Measurements from ENCODE around the gene DISC1. TPM values are rescaled to one million over a fixed set of nuclear protein-coding genes. Genes with fewer than 3 reads are reported as not detected.

Gene DISC1
- polyA plus RNA-seq, 1 of the 3 experiments (the other 2 are of a cell fraction), result 1.7 TPM

GRCh38 chr1:231998791-231999190 is 372.2 kb downstream of the DISC1 start:
- H3K9me3 ChIP-seq, result no peaks in the 10 kb centered on the region
- no peaks in the 10 kb centered on the region for H4K20me1 ChIP-seq (ENCODE audit: insufficient read depth)
- H3K9me2 ChIP-seq, result 0 out of 2 replicates have a peak, but pooled peaks cover 3% of the 10 kb centered on the region
- H3F3A ChIP-seq (replicated peaks; ENCODE audit: insufficient read depth), result no peaks in the 10 kb centered on the region
- 91% methylated on average over 2 of the region's 2 CpGs for WGBS (ENCODE audit: low lambda C conversion rate)
- no peak overlapping the region for H3K27ac ChIP-seq (ENCODE audit: low read depth in 2 of 2, low read length in 1 of 2)
- POLR2A ChIA-PET, result no interaction called here
- no peaks in the 10 kb centered on the region for H3K4me1 ChIP-seq (ENCODE audit: control insufficient read depth in 1 of 2, insufficient read depth in 2 of 2, low read depth in 1 of 2, low read length in 1 of 2)
- H3K9ac ChIP-seq, result no peak overlapping the region
- CTCF ChIA-PET, result interaction anchor here (0.6 kb wide), 2 partner anchors 83 to 501 kb away, joined by 3 read pairs; no protein-coding TSS in a partner anchor
- no peaks in the 10 kb centered on the region for H3K27me3 ChIP-seq (ENCODE audit: insufficient read depth)
- H3K79me2 ChIP-seq (ENCODE audit: insufficient read depth), result no peaks in the 10 kb centered on the region
- H3K4me2 ChIP-seq, result no peak overlapping the region
- no peak for DNase-seq
- TF ChIP-seq CTCF (IDR thresholded peaks at IDR 0.05) (no peak), EZH2phosphoT487 (IDR thresholded peaks at IDR 0.05; ENCODE audit: borderline replicate concordance, low read depth) (no peak), GABPA (IDR thresholded peaks at IDR 0.05; ENCODE audit: low read depth) (no peak), ELF1 (IDR thresholded peaks at IDR 0.05) (no peak), FOSL2 (IDR thresholded peaks at IDR 0.05; ENCODE audit: borderline replicate concordance, low read depth) (no peak), RFX5 (IDR thresholded peaks at IDR 0.05; ENCODE audit: low read length) (no peak), CHD2 (IDR thresholded peaks at IDR 0.05; ENCODE audit: low read length, partially characterized antibody) (no peak), FOXM1 (IDR thresholded peaks at IDR 0.05; ENCODE audit: low read depth) (no peak), TCF12 (IDR thresholded peaks at IDR 0.05) (no peak), RCOR1 (IDR thresholded peaks at IDR 0.05; ENCODE audit: low read length) (no peak)
- no peak overlapping the region for H3K4me3 ChIP-seq (ENCODE audit: low read depth in 2 of 2, low read length in 1 of 2)
- no peaks in the 10 kb centered on the region for H3K36me3 ChIP-seq (replicated peaks in 1 of 2; ENCODE audit: control insufficient read depth in 1 of 2, insufficient read depth in 2 of 2, low read length in 1 of 2)
- H2AFZ ChIP-seq (ENCODE audit: low read depth), result no peak overlapping the region

GRCh38 chr1:232005300-232005699 is 378.7 kb downstream of the DISC1 start:
- H3K9me2 ChIP-seq, result 0 out of 2 replicates have a peak, but pooled peaks cover 3% of the 10 kb centered on the region
- no peak overlapping the region for H3K4me2 ChIP-seq
- ChIA-PET CTCF (no interaction called here), POLR2A (no interaction called here)
- H3F3A ChIP-seq (replicated peaks; ENCODE audit: insufficient read depth), result no peaks in the 10 kb centered on the region
- H3K27me3 ChIP-seq (ENCODE audit: insufficient read depth), result no peaks in the 10 kb centered on the region
- H4K20me1 ChIP-seq (ENCODE audit: insufficient read depth), result no peaks in the 10 kb centered on the region
- H2AFZ ChIP-seq (ENCODE audit: low read depth), result no peak overlapping the region
- DNase-seq, result no peak
- TF ChIP-seq TCF12 (IDR thresholded peaks at IDR 0.05) (no peak), RCOR1 (IDR thresholded peaks at IDR 0.05; ENCODE audit: low read length) (no peak), PBX3 (IDR thresholded peaks at IDR 0.05) (no peak), GABPA (IDR thresholded peaks at IDR 0.05; ENCODE audit: low read depth) (no peak)
- H3K9me3 ChIP-seq, result no peaks in the 10 kb centered on the region; the same call in 1 of the 2 replicates
- no peaks in the 10 kb centered on the region; a peak in 1 of 4 replicates for H3K4me1 ChIP-seq (ENCODE audit: control insufficient read depth in 1 of 2, insufficient read depth in 2 of 2, low read depth in 1 of 2, low read length in 1 of 2)
- no peaks in the 10 kb centered on the region for H3K36me3 ChIP-seq (replicated peaks in 1 of 2; ENCODE audit: control insufficient read depth in 1 of 2, insufficient read depth in 2 of 2, low read length in 1 of 2)
- 73% methylated on average over 1 of the region's 1 CpG for WGBS (ENCODE audit: low lambda C conversion rate)
- no peak overlapping the region for H3K4me3 ChIP-seq (ENCODE audit: low read depth in 2 of 2, low read length in 1 of 2)
- H3K9ac ChIP-seq, result no peak overlapping the region
- H3K27ac ChIP-seq (ENCODE audit: low read depth in 2 of 2, low read length in 1 of 2), result no peak overlapping the region
- H3K79me2 ChIP-seq (ENCODE audit: insufficient read depth), result no peaks in the 10 kb centered on the region

All from SK-N-SH (cell line).